ENCODE results near the gene NUDT21. TPM values are rescaled to one million over a fixed set of nuclear protein-coding genes. Genes with fewer than 3 reads are reported as not detected.
A peak's percentile ranks its signal among the peaks of the same experiment; 100 is the strongest.

Gene NUDT21
- total and polyA plus RNA-seq, 10 of the 15 experiments (the other 5 are each of a cell fraction or from before 2014, with no cell fraction given): 70.1 to 229 (median 127) TPM

DNA sequence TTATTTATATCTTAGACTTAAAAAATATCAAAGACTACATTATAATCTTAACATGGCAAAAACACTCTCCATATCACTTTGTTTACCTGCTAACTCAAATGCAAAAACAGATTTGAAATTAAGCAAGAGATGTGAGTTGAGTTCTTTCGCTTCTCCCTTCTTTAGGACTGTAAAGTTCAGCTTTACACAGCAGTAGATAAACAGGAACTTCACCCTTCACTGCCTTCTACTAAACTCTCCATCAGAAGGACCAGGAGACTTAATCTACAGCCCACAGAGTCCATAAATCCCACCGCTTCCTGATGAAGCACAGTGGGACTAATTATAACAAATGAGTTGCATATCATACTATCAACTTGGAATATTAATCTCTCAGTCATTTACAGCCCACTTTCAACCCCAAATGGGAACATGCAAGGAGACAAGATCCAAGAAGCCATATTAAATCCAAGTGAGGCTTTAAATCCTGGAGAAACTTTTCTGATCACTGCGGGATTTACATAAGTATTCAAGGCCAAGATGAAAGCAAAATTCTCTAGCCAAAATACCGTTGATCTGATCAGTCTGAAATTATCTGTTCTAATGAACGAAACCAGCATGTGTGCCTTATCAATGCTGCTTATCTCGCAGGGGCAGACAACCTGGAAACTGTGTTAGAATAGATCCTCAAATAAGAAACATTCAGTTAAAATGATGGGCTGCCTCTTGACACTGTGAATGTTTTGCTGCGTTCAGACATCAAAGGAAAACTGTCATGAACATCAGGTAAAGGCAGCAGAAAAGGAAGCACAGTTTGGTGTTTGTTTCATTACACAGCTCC is 27.3 kb downstream of the NUDT21 start:
- 0 out of 2 replicates have a peak, but pooled peaks have one; percentile 5 for TF ChIP-seq RUNX3 (IDR thresholded peaks at IDR 0.05; ENCODE audit: low read length)
- TF ChIP-seq, protein P1, sequence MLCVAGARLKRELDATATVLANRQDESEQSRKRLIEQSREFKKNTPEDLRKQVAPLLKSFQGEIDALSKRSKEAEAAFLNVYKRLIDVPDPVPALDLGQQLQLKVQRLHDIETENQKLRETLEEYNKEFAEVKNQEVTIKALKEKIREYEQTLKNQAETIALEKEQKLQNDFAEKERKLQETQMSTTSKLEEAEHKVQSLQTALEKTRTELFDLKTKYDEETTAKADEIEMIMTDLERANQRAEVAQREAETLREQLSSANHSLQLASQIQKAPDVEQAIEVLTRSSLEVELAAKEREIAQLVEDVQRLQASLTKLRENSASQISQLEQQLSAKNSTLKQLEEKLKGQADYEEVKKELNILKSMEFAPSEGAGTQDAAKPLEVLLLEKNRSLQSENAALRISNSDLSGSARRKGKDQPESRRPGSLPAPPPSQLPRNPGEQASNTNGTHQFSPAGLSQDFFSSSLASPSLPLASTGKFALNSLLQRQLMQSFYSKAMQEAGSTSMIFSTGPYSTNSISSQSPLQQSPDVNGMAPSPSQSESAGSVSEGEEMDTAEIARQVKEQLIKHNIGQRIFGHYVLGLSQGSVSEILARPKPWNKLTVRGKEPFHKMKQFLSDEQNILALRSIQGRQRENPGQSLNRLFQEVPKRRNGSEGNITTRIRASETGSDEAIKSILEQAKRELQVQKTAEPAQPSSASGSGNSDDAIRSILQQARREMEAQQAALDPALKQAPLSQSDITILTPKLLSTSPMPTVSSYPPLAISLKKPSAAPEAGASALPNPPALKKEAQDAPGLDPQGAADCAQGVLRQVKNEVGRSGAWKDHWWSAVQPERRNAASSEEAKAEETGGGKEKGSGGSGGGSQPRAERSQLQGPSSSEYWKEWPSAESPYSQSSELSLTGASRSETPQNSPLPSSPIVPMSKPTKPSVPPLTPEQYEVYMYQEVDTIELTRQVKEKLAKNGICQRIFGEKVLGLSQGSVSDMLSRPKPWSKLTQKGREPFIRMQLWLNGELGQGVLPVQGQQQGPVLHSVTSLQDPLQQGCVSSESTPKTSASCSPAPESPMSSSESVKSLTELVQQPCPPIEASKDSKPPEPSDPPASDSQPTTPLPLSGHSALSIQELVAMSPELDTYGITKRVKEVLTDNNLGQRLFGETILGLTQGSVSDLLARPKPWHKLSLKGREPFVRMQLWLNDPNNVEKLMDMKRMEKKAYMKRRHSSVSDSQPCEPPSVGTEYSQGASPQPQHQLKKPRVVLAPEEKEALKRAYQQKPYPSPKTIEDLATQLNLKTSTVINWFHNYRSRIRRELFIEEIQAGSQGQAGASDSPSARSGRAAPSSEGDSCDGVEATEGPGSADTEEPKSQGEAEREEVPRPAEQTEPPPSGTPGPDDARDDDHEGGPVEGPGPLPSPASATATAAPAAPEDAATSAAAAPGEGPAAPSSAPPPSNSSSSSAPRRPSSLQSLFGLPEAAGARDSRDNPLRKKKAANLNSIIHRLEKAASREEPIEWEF (IDR thresholded peaks at IDR 0.05; ENCODE audit: insufficient replicate concordance, low read depth, low read length): peak; percentile 53
- TF ChIP-seq ZNF207 (IDR thresholded peaks at IDR 0.05; ENCODE audit: borderline replicate concordance): no peak
- TF ChIP-seq, protein P2, sequence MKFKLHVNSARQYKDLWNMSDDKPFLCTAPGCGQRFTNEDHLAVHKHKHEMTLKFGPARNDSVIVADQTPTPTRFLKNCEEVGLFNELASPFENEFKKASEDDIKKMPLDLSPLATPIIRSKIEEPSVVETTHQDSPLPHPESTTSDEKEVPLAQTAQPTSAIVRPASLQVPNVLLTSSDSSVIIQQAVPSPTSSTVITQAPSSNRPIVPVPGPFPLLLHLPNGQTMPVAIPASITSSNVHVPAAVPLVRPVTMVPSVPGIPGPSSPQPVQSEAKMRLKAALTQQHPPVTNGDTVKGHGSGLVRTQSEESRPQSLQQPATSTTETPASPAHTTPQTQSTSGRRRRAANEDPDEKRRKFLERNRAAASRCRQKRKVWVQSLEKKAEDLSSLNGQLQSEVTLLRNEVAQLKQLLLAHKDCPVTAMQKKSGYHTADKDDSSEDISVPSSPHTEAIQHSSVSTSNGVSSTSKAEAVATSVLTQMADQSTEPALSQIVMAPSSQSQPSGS (IDR thresholded peaks at IDR 0.05; ENCODE audit: low read length): peak; percentile 48; the same call in 1 of the 2 replicates
- peak overlapping the region; percentile 95 for H3K4me2 ChIP-seq (ENCODE audit: control insufficient read depth, insufficient read depth)
- no peaks in the 10 kb centered on the region for H4K20me1 ChIP-seq (ENCODE audit: control insufficient read depth, insufficient read depth)
- H3K4me1 ChIP-seq (ENCODE audit: control insufficient read depth, insufficient read depth, low read length): peaks cover 12% of the 10 kb centered on the region
- FAIRE-seq: peak; percentile 47
- H3K9me3 ChIP-seq (replicated peaks; ENCODE audit: control insufficient read depth, insufficient read depth, low read length): no peaks in the 10 kb centered on the region
- BruUV-seq (replicated peaks): TSS peak; percentile 69
- DNase-seq (ENCODE audit: low read depth, low spot score): peak; percentile 21
- H3K27ac ChIP-seq (ENCODE audit: control insufficient read depth, insufficient read depth): peak overlapping the region; percentile 60
- no peaks in the 10 kb centered on the region for H3K27me3 ChIP-seq (replicated peaks in 1 of 2; ENCODE audit: control insufficient read depth in 2 of 2, insufficient read depth in 2 of 2, low read length in 1 of 2)
- POLR2A ChIA-PET: interaction anchor here (0.7 to 1.5 kb wide), 3 partner anchors 27 to 67 kb away, joined by 3 to 4 read pairs (median 3); partner anchors contain the start of genes NUDT21 and OGFOD1
- H3K36me3 ChIP-seq (ENCODE audit: control insufficient read depth in 2 of 2, insufficient read depth in 2 of 2, low read length in 1 of 2): no peaks in the 10 kb centered on the region
- peaks cover 60% of the 10 kb centered on the region for H3K79me2 ChIP-seq (ENCODE audit: control insufficient read depth, insufficient read depth, low read length)
- in situ Hi-C loops (cut with MboI) (no loop called here), intact Hi-C loops (cut with micrococcal nuclease; ENCODE audit: unreplicated experiment) (loop anchor here (2.0 kb wide), 1 partner anchor 25 kb away; no protein-coding TSS in a partner anchor)
- CTCF ChIA-PET: interaction anchor here (1.3 to 1.7 kb wide), 3 partner anchors 28 to 278 kb away, joined by 3 to 8 read pairs (median 4); partner anchors contain the start of genes NUDT21 and OGFOD1
- SMC1A ChIA-PET (ENCODE audit: uncharacterized antibody, unreplicated experiment): interaction anchor here (1.0 to 2.1 kb wide), 4 partner anchors 15 to 278 kb away, joined by 3 to 8 read pairs (median 6); partner anchors contain the start of genes NUDT21 and OGFOD1
- RAD21 ChIA-PET (ENCODE audit: unreplicated experiment): interaction anchor here (1.6 kb wide), 1 partner anchor 27 kb away, joined by 6 read pairs; the partner anchor contains the start of genes NUDT21 and OGFOD1
- H3K9ac ChIP-seq (ENCODE audit: control insufficient read depth, insufficient read depth, low read length): peak overlapping the region; percentile 89
- peak; percentile 51 for ATAC-seq
- no peak overlapping the region for H2AFZ ChIP-seq (ENCODE audit: control insufficient read depth, low read depth, low read length)
- WGBS (ENCODE audit: insufficient coverage, insufficient replicate concordance, low lambda C conversion rate, missing lambda C conversion rate): under 1% methylated on average over 7 of the region's 7 CpGs
- H3K4me3 ChIP-seq: peak overlapping the region; percentile 78

All from GM12878 (cell line).